HG03378 (cell line): ENCODE results near the gene MTHFS.
A peak's percentile ranks its signal among the peaks of the same experiment; 100 is the strongest.
"Not testable (repeated sequence)": the region's sequence is repeated elsewhere in the genome, so short reads cannot be mapped to it uniquely, and the experiment has no call there.

Experiments
- ATAC-seq: cut with Tn5 transposase; IDR thresholded peaks from one replicate; pipeline ENCODE4 v1.9.1; 2021; ENCODE audit warnings: mild to moderate bottlenecking, moderate library complexity; ENCODE audit not compliant: unreplicated experiment

The MTHFS gene

GRCh38 chr15:79896634-79897379, at the start of gene MTHFS:
TSS of gene MTHFS (minus strand) at chr15:79897014. CDS start at chr15:79896988, 26 bp downstream.
- peak; percentile 55 for ATAC-seq

- no peak for ATAC-seq
Measured at GRCh38 chr15:79944622-79945021, 47.8 kb upstream of the MTHFS start.

GRCh38 chr15:79943820-79944219, 47.0 kb upstream of the MTHFS start:
- ATAC-seq = peak; percentile 91

- no peak for ATAC-seq
Measured at GRCh38 chr15:79942741-79943481, 46.1 kb upstream of the MTHFS start.

GRCh38 chr15:79939399-79939798, 42.6 kb upstream of the MTHFS start:
- ATAC-seq = no peak

GRCh38 chr15:79938143-79938542, 41.3 kb upstream of the MTHFS start:
- no peak for ATAC-seq

- not testable (repeated sequence) for ATAC-seq
Measured at GRCh38 chr15:79935556-79936201, 38.9 kb upstream of the MTHFS start.

- ATAC-seq = no peak
Measured at GRCh38 chr15:79933231-79933630, 36.4 kb upstream of the MTHFS start.

GRCh38 chr15:79932447-79932846, 35.6 kb upstream of the MTHFS start:
- ATAC-seq = no peak

- no peak for ATAC-seq
Measured at GRCh38 chr15:79930516-79930915, 33.7 kb upstream of the MTHFS start.

GRCh38 chr15:79929412-79929811, 32.6 kb upstream of the MTHFS start:
- no peak for ATAC-seq

GRCh38 chr15:79926116-79926515, 29.3 kb upstream of the MTHFS start:
- ATAC-seq = not testable (repeated sequence)

GRCh38 chr15:79924379-79924778, 27.6 kb upstream of the MTHFS start:
- ATAC-seq = no peak

- ATAC-seq = peak; percentile 94
Measured at GRCh38 chr15:79923515-79924169, 26.8 kb upstream of the MTHFS start.

GRCh38 chr15:79923079-79923514, 26.3 kb upstream of the MTHFS start:
- ATAC-seq = peak; percentile 27

GRCh38 chr15:79922512-79923078, 25.8 kb upstream of the MTHFS start:
- no peak for ATAC-seq

- no peak for ATAC-seq
Measured at GRCh38 chr15:79919749-79920511, 23.1 kb upstream of the MTHFS start.

GRCh38 chr15:79919090-79919748, 22.4 kb upstream of the MTHFS start:
- no peak for ATAC-seq

GRCh38 chr15:79918278-79918677, 21.5 kb upstream of the MTHFS start:
- no peak for ATAC-seq
